ENCODE measurements around the gene TMEM247.

Gene TMEM247

GRCh38 chr2:46461011-46461674, 18.2 kb upstream of the TMEM247 start:
- no peaks in the 10 kb centered on the region for H3K9me3 ChIP-seq (replicated peaks; ENCODE audit: insufficient read depth, low read length)
- H3K27ac ChIP-seq (ENCODE audit: low read length): peak overlapping the region; percentile 40; the same call in 1 of the 2 replicates
- H3K36me3 ChIP-seq (replicated peaks; ENCODE audit: insufficient read depth, low read length): no peaks in the 10 kb centered on the region
- H3K27me3 ChIP-seq (replicated peaks; ENCODE audit: insufficient read depth, low read length): no peaks in the 10 kb centered on the region
- H2AFZ ChIP-seq (ENCODE audit: low read length): peak overlapping the region; percentile 61
- no peak for TF ChIP-seq EZH2phosphoT487 (IDR thresholded peaks at IDR 0.05; ENCODE audit: low read length)
- TF ChIP-seq CTCF (IDR thresholded peaks at IDR 0.05; ENCODE audit: low read length): peak; percentile 99
- TF ChIP-seq EZH2 (optimal IDR thresholded peaks at IDR 0.05; ENCODE audit: low read depth, low read length): no peak
- H3K4me3 ChIP-seq (ENCODE audit: low read length): no peak overlapping the region
- H3K79me2 ChIP-seq (ENCODE audit: low read length): no peaks in the 10 kb centered on the region
- H3K9ac ChIP-seq (ENCODE audit: low read length): peak overlapping the region; percentile 11; the same call in 1 of the 2 replicates
- peak overlapping the region; percentile 61 for H3K4me2 ChIP-seq (ENCODE audit: low read depth, low read length)
- peak; percentile 72 for DNase-seq
- no peaks in the 10 kb centered on the region for H4K20me1 ChIP-seq (ENCODE audit: insufficient read depth, low read length)
- H3K4me1 ChIP-seq (ENCODE audit: low read length): peaks cover 18% of the 10 kb centered on the region
- no peaks in the 10 kb centered on the region for H3K9me2 ChIP-seq (replicated peaks; ENCODE audit: insufficient read depth, low read length)
- peaks cover 7% of the 10 kb centered on the region for H3F3A ChIP-seq (ENCODE audit: insufficient read depth, low read length)

- no peaks in the 10 kb centered on the region for H3K9me3 ChIP-seq (replicated peaks; ENCODE audit: insufficient read depth, low read length)
- H3K4me1 ChIP-seq (ENCODE audit: low read length): peaks cover 18% of the 10 kb centered on the region
- no peak for TF ChIP-seq EZH2 (optimal IDR thresholded peaks at IDR 0.05; ENCODE audit: low read depth, low read length)
- TF ChIP-seq CTCF (IDR thresholded peaks at IDR 0.05; ENCODE audit: low read length): no peak
- TF ChIP-seq EZH2phosphoT487 (IDR thresholded peaks at IDR 0.05; ENCODE audit: low read length): no peak
- peak overlapping the region; percentile 11; the same call in 1 of the 2 replicates for H3K9ac ChIP-seq (ENCODE audit: low read length)
- peaks cover 7% of the 10 kb centered on the region for H3F3A ChIP-seq (ENCODE audit: insufficient read depth, low read length)
- peak overlapping the region; percentile 18; the same call in 1 of the 2 replicates for H3K4me3 ChIP-seq (ENCODE audit: low read length)
- H4K20me1 ChIP-seq (ENCODE audit: insufficient read depth, low read length): no peaks in the 10 kb centered on the region
- H3K9me2 ChIP-seq (replicated peaks; ENCODE audit: insufficient read depth, low read length): no peaks in the 10 kb centered on the region
- DNase-seq: peak; percentile 61
- peak overlapping the region; percentile 61 for H2AFZ ChIP-seq (ENCODE audit: low read length)
- H3K4me2 ChIP-seq (ENCODE audit: low read depth, low read length): peak overlapping the region; percentile 61
- no peaks in the 10 kb centered on the region for H3K79me2 ChIP-seq (ENCODE audit: low read length)
- peak overlapping the region; percentile 40; the same call in 1 of the 2 replicates for H3K27ac ChIP-seq (ENCODE audit: low read length)
- no peaks in the 10 kb centered on the region for H3K27me3 ChIP-seq (replicated peaks; ENCODE audit: insufficient read depth, low read length)
- H3K36me3 ChIP-seq (replicated peaks; ENCODE audit: insufficient read depth, low read length): no peaks in the 10 kb centered on the region
Measured at GRCh38 chr2:46461709-46462171, 17.6 kb upstream of the TMEM247 start.

- H3K4me2 ChIP-seq (ENCODE audit: low read depth, low read length): no peak overlapping the region
Measured at GRCh38 chr2:46462936-46463335, 16.4 kb upstream of the TMEM247 start.

More at GRCh38 chr2:46462936-46463335, 16.4 kb upstream of the TMEM247 start:
- H4K20me1 ChIP-seq (ENCODE audit: insufficient read depth, low read length): no peaks in the 10 kb centered on the region
- H3K27me3 ChIP-seq (replicated peaks; ENCODE audit: insufficient read depth, low read length): no peaks in the 10 kb centered on the region
- no peak for DNase-seq
- H3K9me3 ChIP-seq (replicated peaks; ENCODE audit: insufficient read depth, low read length): no peaks in the 10 kb centered on the region
- H3F3A ChIP-seq (ENCODE audit: insufficient read depth, low read length): peaks cover 7% of the 10 kb centered on the region
- no peaks in the 10 kb centered on the region for H3K79me2 ChIP-seq (ENCODE audit: low read length)
- H3K4me3 ChIP-seq (ENCODE audit: low read length): no peak overlapping the region
- TF ChIP-seq EZH2 (optimal IDR thresholded peaks at IDR 0.05; ENCODE audit: low read depth, low read length) (no peak), EZH2phosphoT487 (IDR thresholded peaks at IDR 0.05; ENCODE audit: low read length) (no peak), CTCF (IDR thresholded peaks at IDR 0.05; ENCODE audit: low read length) (no peak)
- H3K4me1 ChIP-seq (ENCODE audit: low read length): peaks cover 18% of the 10 kb centered on the region
- H3K36me3 ChIP-seq (replicated peaks; ENCODE audit: insufficient read depth, low read length): no peaks in the 10 kb centered on the region
- H3K9me2 ChIP-seq (replicated peaks; ENCODE audit: insufficient read depth, low read length): no peaks in the 10 kb centered on the region
- no peak overlapping the region for H2AFZ ChIP-seq (ENCODE audit: low read length)
- no peak overlapping the region for H3K27ac ChIP-seq (ENCODE audit: low read length)
- no peak overlapping the region for H3K9ac ChIP-seq (ENCODE audit: low read length)
